ENCODE results near the gene ZNF462.

DNA sequence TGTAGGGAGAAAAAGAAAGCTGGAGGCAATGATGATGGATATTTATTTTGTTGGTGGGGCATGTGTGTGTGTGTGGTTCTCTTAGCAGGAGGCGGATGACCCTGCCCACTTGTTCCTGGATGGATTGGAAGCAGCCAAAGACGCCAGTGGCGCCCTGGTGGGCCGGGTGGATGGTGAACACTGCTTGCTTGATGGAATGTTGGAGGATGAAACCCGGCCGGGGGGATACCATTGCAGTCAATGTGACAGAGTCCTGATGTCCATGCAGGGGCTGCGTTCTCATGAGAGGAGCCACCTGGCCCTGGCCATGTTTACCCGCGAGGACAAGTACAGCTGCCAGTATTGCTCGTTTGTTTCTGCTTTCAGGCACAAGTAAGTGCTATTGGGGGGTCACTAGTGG lies 69.2 kb downstream of the ZNF462 start:
- TF ChIP-seq GATA3 (IDR thresholded peaks at IDR 0.05; ENCODE audit: low read depth, low read length): no peak
- no peak for TF ChIP-seq GATA2 (IDR thresholded peaks at IDR 0.05; ENCODE audit: low read depth, low read length)
